ENCODE data around the gene ZNF24. TPM values are rescaled to one million over a fixed set of nuclear protein-coding genes. Genes with fewer than 3 reads are reported as not detected.

The ZNF24 gene
- total RNA-seq, 1 experiment from 2014 or later = 46.8 TPM

DNA sequence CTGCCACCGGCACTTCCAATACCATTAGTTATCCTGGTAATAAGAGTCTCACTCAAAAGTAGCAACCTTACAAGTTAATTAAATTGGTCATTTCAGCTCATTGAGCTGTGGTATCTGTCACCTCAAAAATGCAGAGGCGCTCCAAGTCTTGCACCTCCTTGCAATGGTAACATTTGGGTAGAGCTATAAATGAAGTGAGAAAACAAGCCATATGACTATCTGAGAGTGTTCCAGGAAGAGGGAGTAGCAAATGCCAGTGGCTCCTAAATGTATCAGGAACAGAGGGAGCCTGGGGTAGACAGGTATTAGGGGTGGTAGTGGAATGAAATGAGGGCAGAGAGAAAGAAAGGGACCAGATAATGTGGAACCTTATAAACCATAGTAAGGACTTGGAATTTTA is 48.2 kb downstream of the ZNF24 start:
- TF ChIP-seq TCF7L2 (IDR thresholded peaks at IDR 0.05; ENCODE audit: low read depth, low read length) = no peak
- TF ChIP-seq, protein P1, sequence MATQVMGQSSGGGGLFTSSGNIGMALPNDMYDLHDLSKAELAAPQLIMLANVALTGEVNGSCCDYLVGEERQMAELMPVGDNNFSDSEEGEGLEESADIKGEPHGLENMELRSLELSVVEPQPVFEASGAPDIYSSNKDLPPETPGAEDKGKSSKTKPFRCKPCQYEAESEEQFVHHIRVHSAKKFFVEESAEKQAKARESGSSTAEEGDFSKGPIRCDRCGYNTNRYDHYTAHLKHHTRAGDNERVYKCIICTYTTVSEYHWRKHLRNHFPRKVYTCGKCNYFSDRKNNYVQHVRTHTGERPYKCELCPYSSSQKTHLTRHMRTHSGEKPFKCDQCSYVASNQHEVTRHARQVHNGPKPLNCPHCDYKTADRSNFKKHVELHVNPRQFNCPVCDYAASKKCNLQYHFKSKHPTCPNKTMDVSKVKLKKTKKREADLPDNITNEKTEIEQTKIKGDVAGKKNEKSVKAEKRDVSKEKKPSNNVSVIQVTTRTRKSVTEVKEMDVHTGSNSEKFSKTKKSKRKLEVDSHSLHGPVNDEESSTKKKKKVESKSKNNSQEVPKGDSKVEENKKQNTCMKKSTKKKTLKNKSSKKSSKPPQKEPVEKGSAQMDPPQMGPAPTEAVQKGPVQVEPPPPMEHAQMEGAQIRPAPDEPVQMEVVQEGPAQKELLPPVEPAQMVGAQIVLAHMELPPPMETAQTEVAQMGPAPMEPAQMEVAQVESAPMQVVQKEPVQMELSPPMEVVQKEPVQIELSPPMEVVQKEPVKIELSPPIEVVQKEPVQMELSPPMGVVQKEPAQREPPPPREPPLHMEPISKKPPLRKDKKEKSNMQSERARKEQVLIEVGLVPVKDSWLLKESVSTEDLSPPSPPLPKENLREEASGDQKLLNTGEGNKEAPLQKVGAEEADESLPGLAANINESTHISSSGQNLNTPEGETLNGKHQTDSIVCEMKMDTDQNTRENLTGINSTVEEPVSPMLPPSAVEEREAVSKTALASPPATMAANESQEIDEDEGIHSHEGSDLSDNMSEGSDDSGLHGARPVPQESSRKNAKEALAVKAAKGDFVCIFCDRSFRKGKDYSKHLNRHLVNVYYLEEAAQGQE (IDR thresholded peaks at IDR 0.05; ENCODE audit: insufficient read depth in 1 of 2, low read depth in 2 of 2, low read length in 1 of 2) = no peak
- TF ChIP-seq POLR2AphosphoS5 (IDR thresholded peaks at IDR 0.05; ENCODE audit: low read depth, low read length) = no peak
- H3K27ac ChIP-seq (ENCODE audit: low read length) = no peak overlapping the region
- CTCF ChIA-PET = no interaction called here
- intact Hi-C loops (cut with micrococcal nuclease; ENCODE audit: unreplicated experiment) (no loop called here), in situ Hi-C loops (cut with HindIII; ENCODE audit: low pct_unique_long_range_greater_than_20kb, low sequenced_read_pairs) (no loop called here)
- no peak for DNase-seq (ENCODE audit: low read depth, low spot score)
- no peaks in the 10 kb centered on the region for H3K27me3 ChIP-seq (ENCODE audit: control insufficient read depth, insufficient read depth, low read length)
- BruUV-seq (replicated peaks) = no TSS peak
- no peak overlapping the region for H3K4me3 ChIP-seq (ENCODE audit: low read depth in 2 of 2, low read length in 2 of 2)
- POLR2A ChIA-PET = no interaction called here
- ATAC-seq = no peak
- peaks cover 43% of the 10 kb centered on the region for H3K9me3 ChIP-seq (ENCODE audit: control insufficient read depth, insufficient read depth, low read depth, low read length)
- H3K36me3 ChIP-seq (ENCODE audit: control insufficient read depth, insufficient read depth, low read length) = no peaks in the 10 kb centered on the region; the same call in 1 of the 2 replicates
- no peaks in the 10 kb centered on the region for H3K4me1 ChIP-seq (ENCODE audit: control insufficient read depth, insufficient read depth, low read length)

DNA sequence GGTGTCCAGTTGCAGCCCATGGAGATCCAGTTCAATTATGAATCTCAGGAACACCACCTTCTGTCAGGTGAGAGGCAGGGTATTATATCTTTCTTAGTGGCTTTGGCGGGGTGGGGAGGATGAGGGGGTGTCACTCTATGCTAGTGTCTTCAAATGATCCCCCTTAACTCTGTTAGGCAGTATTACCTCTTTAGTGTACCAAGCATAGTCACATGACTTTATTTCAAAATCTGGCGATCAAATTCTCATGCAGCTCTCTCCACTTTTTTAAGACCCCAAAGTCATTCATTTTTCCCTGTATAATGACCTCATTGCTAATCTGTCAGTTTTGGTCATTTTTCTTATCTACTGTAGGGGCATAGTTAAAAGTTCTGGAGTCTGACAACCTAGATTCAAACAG is 53.1 kb downstream of the ZNF24 start:
- no peak for ATAC-seq
- ChIA-PET POLR2A (no interaction called here), CTCF (no interaction called here)
- Histone ChIP-seq H3K4me1 (ENCODE audit: control insufficient read depth, insufficient read depth, low read length) (no peaks in the 10 kb centered on the region), H3K27me3 (ENCODE audit: control insufficient read depth, insufficient read depth, low read length) (no peaks in the 10 kb centered on the region), H3K36me3 (ENCODE audit: control insufficient read depth, insufficient read depth, low read length) (peaks cover 6% of the 10 kb centered on the region), H3K27ac (ENCODE audit: low read length) (peak overlapping the region; percentile 95), H3K9me3 (ENCODE audit: control insufficient read depth, insufficient read depth, low read depth, low read length) (peaks cover 35% of the 10 kb centered on the region; the same call in 1 of the 2 replicates), H3K4me3 (ENCODE audit: low read depth in 2 of 2, low read length in 2 of 2) (peak overlapping the region; percentile 89 to 90)
- BruUV-seq (replicated peaks) = no TSS peak
- intact Hi-C loops (cut with micrococcal nuclease; ENCODE audit: unreplicated experiment) (no loop called here), in situ Hi-C loops (cut with HindIII; ENCODE audit: low pct_unique_long_range_greater_than_20kb, low sequenced_read_pairs) (no loop called here)
- no peak for DNase-seq (ENCODE audit: low read depth, low spot score)
- TF ChIP-seq, protein P1 (IDR thresholded peaks at IDR 0.05; ENCODE audit: insufficient read depth in 1 of 2, low read depth in 2 of 2, low read length in 1 of 2) = no peak
- TF ChIP-seq TCF7L2 (IDR thresholded peaks at IDR 0.05; ENCODE audit: low read depth, low read length) (no peak), SIN3A (IDR thresholded peaks at IDR 0.05; ENCODE audit: borderline replicate concordance, insufficient read depth, low read depth, low read length) (no peak), POLR2AphosphoS5 (IDR thresholded peaks at IDR 0.05; ENCODE audit: low read depth, low read length) (no peak)
- TF ChIP-seq, protein P2, sequence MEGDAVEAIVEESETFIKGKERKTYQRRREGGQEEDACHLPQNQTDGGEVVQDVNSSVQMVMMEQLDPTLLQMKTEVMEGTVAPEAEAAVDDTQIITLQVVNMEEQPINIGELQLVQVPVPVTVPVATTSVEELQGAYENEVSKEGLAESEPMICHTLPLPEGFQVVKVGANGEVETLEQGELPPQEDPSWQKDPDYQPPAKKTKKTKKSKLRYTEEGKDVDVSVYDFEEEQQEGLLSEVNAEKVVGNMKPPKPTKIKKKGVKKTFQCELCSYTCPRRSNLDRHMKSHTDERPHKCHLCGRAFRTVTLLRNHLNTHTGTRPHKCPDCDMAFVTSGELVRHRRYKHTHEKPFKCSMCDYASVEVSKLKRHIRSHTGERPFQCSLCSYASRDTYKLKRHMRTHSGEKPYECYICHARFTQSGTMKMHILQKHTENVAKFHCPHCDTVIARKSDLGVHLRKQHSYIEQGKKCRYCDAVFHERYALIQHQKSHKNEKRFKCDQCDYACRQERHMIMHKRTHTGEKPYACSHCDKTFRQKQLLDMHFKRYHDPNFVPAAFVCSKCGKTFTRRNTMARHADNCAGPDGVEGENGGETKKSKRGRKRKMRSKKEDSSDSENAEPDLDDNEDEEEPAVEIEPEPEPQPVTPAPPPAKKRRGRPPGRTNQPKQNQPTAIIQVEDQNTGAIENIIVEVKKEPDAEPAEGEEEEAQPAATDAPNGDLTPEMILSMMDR (IDR thresholded peaks at IDR 0.05) = no peak

Measured in Panc1 (cell line).